HG03025 (cell line): ENCODE measurements around the gene RMND5A.

ENCODE experiments used
- ATAC-seq: cut with Tn5 transposase; IDR thresholded peaks from one replicate; pipeline ENCODE4 v1.9.1; 2021; ENCODE audit warnings: mild to moderate bottlenecking, moderate library complexity; ENCODE audit not compliant: unreplicated experiment, low FRiP score

Gene RMND5A

DNA sequence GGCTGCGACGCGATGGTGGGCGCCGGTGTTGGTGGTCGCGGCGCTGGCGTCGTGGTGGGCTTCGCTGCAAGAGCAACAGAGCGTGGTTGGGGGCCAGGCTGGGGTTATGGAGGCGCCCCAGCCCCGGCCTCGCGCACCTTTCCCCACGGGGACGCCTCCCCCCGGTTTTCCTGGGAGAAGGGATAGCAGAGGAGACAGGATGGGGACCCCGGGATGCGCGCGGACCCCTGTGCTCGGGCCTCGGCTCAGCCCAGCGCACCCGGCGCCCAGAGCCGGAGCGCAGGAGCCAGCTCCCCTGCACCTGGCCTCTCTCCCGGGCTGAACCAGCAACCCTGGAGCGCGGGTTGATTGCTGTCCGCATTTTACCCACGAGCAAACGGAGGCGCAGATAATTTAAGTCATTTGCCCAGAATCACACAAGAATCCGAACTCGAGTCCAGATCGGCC is 69.6 kb downstream of the RMND5A start:
- ATAC-seq = no peak

DNA sequence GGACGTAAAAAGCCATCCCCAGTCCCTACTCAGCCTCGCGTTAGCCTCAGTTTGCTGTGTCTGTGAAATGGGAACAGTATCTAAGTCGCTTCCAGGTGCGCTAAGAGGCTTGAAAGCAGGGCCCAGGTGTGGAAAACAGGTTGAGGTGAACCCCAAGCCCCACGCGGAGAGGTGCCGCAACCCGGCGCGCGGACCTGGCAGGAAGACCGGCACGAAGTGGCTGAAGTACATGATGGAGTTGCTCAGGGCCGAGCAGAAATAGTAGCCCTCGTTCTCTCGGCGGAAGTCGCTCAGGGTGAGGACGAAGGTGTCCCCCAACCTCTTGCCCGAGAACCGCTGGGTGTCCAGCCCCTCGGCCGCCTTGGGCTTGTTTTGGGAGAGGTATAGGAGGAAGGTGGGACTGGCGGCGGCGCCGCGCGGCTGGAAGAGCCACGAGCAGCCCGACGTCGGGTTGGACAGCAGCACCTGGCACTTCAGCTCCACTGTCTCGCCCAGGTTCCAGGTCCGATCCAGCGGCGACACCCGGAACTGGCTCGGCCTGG is 70.1 kb downstream of the RMND5A start:
- no peak for ATAC-seq

DNA sequence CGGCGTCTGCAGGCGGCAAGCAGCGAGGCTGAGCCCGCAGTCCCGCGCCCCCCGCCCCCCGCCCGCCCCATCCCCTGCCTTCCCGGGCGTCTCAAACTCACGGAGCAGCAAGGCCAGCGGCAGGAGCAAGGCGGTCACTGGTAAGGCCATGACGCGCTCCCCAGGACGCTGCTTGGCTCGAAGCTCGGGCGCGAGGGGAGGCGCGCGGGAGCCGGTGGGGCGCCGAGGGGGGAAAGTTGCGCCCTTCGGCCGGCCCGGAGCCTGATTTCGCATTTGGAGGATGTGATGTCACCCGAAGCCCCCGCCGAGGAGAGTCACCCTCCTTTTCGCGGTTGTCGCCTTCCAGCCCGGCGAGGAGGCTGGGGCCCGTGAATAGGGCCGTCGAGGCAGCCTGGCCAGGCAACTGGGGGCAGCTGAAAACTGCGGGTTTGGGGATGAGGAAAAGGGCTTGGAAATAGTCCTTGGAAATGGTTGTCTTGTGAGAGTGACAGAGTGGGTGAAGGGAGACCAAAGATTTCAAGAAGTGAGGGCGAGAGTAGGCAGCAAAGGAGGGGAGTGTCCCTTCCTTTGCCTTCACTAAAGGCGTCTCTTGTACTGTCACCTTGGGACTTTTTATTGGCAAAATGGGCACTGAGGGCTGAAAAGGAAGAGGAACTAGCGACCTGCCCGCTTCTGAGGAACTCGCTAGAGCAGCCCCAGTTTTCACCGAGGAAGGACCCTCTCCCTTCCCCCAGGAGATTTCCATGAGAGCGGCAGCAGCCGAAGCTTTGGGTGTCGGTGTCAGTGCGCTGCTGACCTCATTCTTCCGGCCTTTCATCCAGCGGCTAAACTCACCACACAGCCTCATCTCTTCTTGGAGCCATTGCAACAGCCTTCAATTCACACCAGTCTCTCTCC is 70.8 kb downstream of the RMND5A start, which contains the start of gene CD8A:
Gene CD8A, minus strand, starts transcription at position 238 of the 897 bp plus-strand sequence. Its CDS starts 88 bp downstream, at position 150.
- no peak for ATAC-seq

DNA sequence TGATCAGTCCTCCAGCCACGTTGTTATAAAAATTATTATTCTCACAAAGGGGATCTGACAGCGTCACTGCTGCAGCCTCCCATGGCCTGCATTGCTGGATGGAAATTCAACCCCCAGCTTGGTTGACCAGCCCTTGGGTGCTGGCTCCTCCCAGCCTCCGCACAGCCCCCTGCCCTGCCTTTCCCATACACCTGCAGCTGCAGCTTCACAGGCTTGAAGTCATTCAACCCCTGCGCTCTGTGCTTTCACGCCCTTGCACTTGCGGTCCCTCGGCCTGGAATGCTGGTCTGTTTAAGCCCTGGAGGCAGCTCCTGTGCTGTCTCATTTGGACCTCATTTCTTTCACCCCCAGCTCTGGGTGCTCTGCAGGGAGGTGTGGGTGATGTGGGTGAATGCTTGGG is 71.5 kb downstream of the RMND5A start:
- no peak for ATAC-seq

DNA sequence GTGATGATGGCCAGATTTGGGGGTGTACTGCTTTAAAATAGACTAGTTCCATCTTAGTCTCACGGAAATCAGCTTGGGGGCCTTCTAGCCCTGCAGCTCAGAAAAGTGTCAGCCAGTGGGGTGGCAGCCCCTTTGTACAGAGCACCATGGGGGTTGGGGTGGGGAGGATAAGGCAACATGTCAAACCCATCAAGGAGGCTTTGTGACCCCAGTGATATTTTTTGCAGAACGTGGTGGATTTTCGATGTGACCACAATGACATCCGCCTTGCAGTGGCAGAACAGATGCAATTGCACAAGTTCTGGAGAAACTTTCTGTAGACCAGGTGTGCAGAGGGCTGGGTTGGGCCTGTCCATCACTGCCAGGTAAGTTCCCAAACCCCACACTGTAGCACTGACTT is 73.7 kb downstream of the RMND5A start:
- ATAC-seq = no peak

DNA sequence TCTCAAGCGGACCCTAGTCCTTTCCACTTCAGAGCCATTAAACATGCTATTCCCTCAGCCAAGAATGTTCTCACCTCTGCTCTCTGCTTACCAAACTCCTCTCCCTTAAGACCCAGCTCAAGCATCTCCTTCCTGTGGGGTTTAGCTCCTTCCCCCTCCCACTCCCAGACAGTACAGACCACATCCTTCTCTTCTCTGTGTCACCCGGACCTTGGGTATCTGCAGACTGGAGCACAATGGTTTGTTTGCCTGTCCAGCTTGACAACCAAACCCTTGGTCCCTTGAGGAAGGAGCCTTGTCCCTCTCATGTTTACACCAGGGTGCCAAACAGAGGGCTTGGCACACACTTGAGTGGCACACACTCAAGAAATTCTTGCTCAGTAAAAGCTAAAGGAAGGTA is 74.8 kb downstream of the RMND5A start:
- no peak for ATAC-seq

DNA sequence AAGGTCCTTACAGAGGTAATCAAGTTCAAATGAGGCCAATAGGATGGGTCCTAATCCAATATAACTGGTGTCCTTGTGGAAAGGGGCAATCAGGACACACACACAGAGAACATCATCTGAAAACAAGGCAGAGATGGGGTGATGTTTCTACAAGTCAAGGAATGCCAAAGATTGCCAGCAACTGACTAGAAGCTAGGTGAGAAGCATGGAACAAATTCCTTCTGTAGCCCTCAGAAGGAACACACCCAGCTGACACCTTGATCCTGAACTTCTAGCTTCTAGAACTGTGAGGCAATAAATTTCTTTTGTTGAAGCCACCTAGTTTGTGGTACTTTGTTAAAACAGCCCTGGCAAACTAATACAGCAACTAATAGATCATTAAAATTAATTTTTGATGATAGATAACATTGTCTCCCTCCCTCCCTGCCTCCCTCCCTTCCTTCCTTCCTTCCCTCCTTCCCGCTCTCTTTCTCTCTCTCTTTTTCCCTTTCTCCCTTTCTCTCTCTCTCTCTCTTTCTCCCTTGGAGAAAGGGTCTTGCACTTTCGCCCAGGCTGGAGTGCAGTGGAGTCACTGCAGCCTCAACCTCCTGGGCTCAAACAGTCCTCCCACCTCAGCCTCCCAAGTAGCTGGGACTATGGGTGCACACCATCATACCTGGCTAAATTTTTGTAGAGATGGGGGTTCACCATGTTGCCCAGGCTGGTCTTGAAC is 80.9 kb downstream of the RMND5A start:
- no peak for ATAC-seq

DNA sequence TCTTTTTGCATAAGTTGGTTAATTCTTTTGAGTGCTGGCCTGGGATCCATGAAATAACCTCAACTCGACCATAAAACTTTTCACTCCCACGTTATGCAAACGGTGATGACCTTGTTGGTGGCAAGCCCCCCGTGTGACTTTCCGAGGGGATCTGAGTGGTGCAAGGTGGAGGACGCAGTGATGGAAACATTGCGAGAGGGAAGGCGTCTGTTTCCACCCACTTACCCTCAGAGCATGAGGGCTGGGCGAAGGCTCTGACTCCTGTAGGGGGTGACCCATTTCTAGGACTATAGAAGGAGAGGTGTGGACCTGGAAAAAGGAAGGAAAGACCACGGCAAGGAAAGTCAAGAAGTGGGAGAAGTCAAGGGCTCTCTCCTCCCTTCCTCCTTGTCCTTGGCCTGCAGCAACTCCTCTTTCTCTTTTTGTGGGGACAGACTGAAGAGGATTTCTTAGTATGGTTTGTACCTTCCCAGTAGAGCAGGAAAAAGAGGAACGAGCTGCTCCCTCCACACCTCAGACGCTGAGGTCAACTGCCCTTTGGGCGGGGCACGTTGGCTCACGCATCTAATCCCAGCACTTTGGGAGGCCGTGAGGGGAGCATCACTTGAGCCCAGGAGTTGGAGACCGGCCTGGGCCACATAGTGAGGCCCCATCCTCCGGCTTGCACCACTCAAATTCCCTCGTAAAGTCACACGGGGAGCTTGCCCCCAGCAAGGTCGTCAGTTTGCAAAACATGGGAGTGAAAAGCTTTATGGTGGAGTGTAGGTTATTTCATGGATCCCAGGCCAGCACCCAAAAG is 86.2 kb downstream of the RMND5A start:
- ATAC-seq = no peak

DNA sequence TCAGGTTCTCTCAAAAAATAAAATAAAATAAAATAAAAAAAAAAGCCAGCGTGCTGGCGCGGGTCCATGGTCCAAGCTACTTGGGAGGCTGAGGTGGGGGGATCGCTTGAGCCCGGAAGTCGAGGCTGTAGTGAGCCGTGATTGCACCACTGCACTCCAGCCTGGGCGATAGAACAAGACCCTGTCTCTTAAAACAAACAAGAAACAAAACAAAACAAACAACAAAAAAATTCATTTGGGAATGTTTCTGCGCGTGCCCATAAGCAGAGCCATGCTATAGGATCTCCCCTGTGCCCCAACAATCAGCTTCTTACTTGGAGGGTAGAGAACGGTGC is 87.0 kb downstream of the RMND5A start:
- no peak for ATAC-seq

DNA sequence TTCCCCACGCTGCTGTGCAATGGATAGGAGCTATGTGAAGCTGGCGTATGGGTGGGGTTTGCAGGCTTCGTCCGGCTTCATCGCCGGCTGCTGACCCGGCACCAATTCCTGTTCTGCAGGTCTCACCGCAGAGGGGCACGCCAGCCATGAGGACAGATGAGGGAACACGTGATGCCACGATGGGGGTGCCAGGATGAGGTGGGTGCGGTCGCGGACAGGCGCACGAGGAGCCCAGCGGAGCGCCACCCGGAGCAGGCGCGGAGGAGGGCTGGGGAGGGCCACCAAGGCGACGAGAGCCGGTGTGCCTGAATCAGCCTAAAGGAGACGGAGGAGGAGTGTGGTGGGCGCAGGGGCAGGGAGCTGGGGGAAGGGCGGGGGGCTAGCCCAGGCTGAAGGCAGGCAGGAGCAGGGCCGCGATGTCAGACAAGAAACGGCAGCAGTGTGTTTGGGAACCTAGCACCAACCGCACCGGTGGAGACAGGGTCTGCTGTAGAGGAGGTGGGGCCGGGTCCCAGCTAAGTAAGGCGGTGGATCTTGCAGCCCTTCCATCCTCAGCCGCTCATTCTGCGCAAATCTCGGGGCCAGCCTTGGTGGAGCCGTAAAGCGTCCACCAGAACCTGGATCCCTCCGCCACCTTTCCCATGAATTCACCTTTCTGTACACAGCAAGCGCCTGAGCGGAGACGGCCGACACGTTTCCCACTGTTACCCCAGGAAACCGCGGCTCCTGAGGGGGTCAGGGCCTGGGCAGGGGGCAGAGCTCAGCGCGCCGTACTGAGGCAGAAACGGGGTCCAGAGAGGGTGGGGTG is 87.6 kb downstream of the RMND5A start:
- ATAC-seq = peak; percentile 37

DNA sequence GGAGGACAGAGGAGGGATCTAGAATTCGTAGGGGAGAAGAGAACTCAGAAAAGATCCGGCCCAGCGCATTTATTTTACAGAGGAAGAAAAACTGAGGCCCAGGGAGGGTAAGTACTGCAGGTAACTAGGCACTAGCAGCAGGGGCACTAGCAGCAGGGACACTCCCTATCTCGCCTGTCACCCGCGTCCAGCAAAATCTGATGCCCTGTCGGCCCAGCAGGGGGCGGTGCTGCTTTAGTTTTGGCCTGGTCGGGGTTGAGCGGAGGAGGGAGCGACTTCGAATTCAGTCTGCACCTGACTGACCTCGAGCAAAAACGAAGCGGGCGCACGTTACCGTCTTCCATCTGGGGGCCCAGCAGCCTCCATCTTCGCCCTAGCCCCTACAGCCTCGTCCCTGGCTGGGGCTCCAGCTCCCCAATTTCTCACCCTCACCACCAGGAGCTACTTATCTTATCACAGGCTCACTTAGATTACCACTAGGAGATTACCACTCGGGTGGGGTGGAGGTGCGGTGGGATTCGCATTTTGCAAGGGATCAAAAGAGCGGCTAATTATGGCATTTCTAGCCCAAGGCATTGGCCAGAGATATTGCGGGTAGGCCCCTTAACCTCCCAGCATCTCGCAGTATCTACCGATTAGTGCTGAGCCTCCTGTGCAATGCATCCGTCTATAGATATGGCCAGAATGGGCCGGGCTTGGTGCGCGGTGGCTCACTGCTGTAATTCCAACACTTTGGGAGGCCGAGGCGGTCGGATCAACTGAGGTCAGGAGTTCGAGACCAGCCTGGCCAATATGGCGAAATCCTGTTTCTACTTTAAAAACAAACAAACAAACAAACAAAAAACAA is 88.4 kb downstream of the RMND5A start:
- peak; percentile 88 for ATAC-seq

DNA sequence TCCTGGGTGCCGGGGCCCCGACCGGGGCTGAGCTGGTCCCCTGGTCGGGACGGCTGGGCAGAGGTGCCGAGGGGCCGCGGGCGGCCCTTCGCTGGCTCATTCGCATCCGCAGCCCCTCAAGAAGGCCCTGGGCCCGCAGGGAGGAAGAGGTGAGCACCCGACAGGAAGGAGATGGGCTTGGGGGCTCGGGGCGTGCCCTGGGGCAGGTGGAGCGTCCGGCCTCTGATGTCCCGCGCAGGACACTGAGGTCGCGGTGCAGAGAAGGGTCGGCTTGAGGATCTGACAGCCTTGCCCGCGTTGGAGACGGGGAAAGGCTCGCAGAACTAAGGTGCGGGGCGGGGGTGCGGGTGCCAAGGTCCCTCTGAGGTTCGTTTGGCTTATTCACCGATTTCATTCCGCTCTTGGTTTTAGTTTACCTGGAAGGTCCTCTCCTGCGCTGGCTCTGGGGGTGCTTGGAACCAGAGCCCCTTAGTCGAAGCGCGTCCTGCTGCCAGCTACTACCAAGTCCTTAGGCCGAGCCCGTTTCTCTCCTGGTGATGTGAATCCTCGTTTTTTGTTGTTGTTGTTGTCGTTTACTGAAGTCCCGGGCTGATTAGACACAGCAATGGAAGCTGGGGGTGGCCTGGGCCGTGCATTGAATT is 89.5 kb downstream of the RMND5A start:
- ATAC-seq = no peak

DNA sequence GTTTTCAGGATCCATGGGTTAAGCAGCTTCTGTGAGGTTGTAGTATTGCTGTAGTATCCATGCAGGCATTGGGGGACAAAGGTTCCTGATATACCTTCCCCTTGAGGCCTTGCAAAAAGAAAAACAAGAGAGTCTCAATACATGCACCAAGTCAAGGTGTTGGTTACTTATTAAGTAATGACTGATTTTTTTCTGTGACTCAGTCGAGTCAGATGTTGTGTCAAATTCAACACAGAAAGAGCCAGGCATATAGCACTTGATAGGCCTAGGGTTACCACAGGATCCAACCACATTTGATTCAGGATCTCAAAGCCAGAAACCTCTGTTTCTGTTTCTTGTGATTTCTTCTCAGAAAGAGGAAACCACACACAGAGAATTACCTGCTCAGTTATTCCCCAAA is 95.5 kb downstream of the RMND5A start:
- ATAC-seq = no peak

DNA sequence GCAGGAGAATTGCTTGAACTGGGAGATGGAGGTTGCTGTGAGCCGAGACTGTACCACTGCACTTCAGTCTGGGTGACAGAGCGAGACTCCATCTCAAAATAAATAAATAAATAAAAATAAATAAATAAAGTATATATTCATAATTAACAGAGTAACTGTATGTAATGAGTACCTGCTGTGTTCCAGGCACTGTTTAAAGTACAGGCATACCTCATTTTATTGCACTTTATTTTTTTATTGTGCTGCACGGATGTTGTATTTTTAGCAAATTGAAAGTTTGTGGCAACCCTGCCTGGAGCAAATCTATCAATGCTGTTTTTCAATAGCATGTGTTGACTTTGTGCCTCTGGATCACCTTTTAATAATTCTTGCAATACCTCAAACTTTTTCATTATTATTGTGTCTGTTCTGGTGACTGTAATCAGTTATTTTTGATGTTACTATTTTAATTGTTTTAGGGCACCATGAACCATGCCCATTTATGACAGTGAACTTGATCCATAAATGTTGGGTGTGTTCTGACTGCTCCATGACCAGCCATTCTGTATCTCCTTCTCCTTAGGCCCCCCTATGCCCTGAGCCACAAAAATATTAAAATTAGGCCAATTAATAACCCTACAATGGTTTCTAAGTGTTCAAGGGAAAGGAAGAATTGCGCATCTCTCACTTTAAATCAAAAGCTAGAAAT is 98.2 kb downstream of the RMND5A start:
- ATAC-seq = no peak

DNA sequence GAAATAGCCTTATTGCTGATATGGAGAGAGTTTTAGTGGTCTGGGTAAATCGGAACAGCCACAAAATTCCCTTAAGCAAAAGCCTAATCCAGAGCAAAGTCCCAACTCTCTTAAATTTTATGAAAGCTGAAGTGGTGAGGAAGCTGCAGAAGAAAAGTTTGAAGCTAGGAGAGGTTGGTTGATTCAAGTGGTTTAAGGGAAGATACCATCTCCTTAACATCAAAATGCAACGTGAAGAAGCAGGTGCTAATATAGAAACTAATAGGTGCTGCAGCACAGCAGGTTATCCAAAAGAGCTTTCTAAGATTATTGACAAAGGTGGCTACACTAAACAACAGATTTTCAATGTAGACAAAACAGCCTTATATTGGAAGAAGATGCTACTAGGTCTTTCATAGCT is 98.9 kb downstream of the RMND5A start:
- ATAC-seq = no peak

DNA sequence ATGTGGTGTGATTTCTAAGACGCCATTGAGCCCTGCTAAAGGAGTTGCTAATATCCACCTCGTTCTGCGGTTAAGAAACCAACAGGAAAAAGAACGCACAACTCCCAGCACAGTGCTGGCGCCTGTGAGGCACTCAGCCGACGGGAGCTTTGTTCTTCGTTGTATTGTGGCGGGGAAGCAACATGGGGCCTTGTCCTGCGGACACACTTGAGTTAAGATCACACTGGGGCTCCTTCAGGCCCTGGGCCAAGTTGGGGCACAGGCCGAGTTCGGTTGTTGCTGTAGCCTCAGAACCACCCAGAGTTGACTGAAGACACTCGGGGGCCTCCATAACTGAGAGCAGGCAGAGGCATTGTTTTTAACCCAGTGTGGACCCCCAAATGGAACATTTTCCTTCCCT is 101.2 kb downstream of the RMND5A start:
- no peak for ATAC-seq

DNA sequence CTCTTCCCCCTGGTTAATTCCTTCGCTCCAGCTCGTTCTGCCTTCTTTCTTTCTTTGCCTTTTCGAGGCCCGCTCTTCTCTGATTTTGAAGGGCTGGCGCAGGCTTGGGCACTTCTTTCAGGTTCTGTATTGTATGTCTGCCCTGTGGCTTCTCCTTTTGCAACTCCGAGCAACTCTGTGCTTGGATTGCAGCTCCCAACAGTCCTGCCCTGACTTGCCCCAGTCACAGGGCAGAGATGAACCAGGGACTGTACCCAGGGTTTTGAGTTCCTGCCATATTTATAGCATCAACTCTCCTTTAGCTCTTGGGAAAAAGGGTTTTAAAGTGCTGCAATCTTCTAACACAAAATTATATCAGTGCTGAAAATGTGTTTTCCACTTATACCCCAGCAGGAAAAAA is 101.8 kb downstream of the RMND5A start:
- no peak for ATAC-seq
